ENCODE measurements around the gene RMRP.

The RMRP gene

GRCh38 chr9:35658137-35658967 is 533 bp upstream of the RMRP start, which contains the start of gene CCDC107:
Gene CCDC107, plus strand, starts transcription at chr9:35658292. Its CDS starts 88 bp downstream, at chr9:35658380.
- peak; percentile 41 for TF ChIP-seq CTCF (IDR thresholded peaks at IDR 0.05)
- peak within 1 kb of the TSS; percentile 86 to 87 for H3K4me3 ChIP-seq (ENCODE audit: low read depth in 1 of 2, low read length in 1 of 2)
- no peaks in the 10 kb centered on the region for H3K9me3 ChIP-seq
- peak within 1 kb of the TSS; percentile 87 for H3K27ac ChIP-seq
- no peaks in the 10 kb centered on the region for H3K36me3 ChIP-seq
- H3K27me3 ChIP-seq: no peaks in the 10 kb centered on the region
- peaks cover 26 to 29% of the 10 kb centered on the region in 2 experiments for H3K4me1 ChIP-seq (ENCODE audit: control insufficient read depth in 1 of 2, insufficient read depth in 1 of 2, low read depth in 1 of 2, low read length in 1 of 2)

GRCh38 chr9:35656831-35657545 is 831 bp downstream of the RMRP start:
- peak overlapping the region; percentile 87 for H3K27ac ChIP-seq
- peak overlapping the region; percentile 86 to 87 for H3K4me3 ChIP-seq (ENCODE audit: low read depth in 1 of 2, low read length in 1 of 2)
- H3K9me3 ChIP-seq: no peaks in the 10 kb centered on the region
- H3K36me3 ChIP-seq: no peaks in the 10 kb centered on the region
- no peaks in the 10 kb centered on the region for H3K27me3 ChIP-seq
- peaks cover 26 to 29% of the 10 kb centered on the region in 2 experiments for H3K4me1 ChIP-seq (ENCODE audit: control insufficient read depth in 1 of 2, insufficient read depth in 1 of 2, low read depth in 1 of 2, low read length in 1 of 2)
- TF ChIP-seq CTCF (IDR thresholded peaks at IDR 0.05): no peak

- no peaks in the 10 kb centered on the region for H3K27me3 ChIP-seq
- H3K36me3 ChIP-seq: no peaks in the 10 kb centered on the region
- no peaks in the 10 kb centered on the region for H3K9me3 ChIP-seq
- no peak for TF ChIP-seq CTCF (IDR thresholded peaks at IDR 0.05)
- peaks cover 26 to 29% of the 10 kb centered on the region in 2 experiments for H3K4me1 ChIP-seq (ENCODE audit: control insufficient read depth in 1 of 2, insufficient read depth in 1 of 2, low read depth in 1 of 2, low read length in 1 of 2)
- no peak overlapping the region for H3K4me3 ChIP-seq (ENCODE audit: low read depth in 1 of 2, low read length in 1 of 2)
- H3K27ac ChIP-seq: no peak overlapping the region
Observed at GRCh38 chr9:35656348-35656747, 1.5 kb downstream of the RMRP start.

GRCh38 chr9:35653611-35654010 is 4.2 kb downstream of the RMRP start:
- Histone ChIP-seq H3K27ac (no peak overlapping the region), H3K36me3 (no peaks in the 10 kb centered on the region), H3K27me3 (no peaks in the 10 kb centered on the region), H3K4me1 (ENCODE audit: control insufficient read depth in 1 of 2, insufficient read depth in 1 of 2, low read depth in 1 of 2, low read length in 1 of 2) (peaks cover 19 to 21% of the 10 kb centered on the region in 2 experiments), H3K9me3 (no peaks in the 10 kb centered on the region), H3K4me3 (ENCODE audit: low read depth in 1 of 2, low read length in 1 of 2) (no peak overlapping the region)
- no peak for TF ChIP-seq CTCF (IDR thresholded peaks at IDR 0.05)

- no peaks in the 10 kb centered on the region for H3K9me3 ChIP-seq
- peaks cover 15% of the 10 kb centered on the region in 2 experiments for H3K4me1 ChIP-seq (ENCODE audit: control insufficient read depth in 1 of 2, insufficient read depth in 1 of 2, low read depth in 1 of 2, low read length in 1 of 2)
Observed at GRCh38 chr9:35652829-35653209, 5.0 kb downstream of the RMRP start.

More at GRCh38 chr9:35652829-35653209, 5.0 kb downstream of the RMRP start:
- no peak for TF ChIP-seq CTCF (IDR thresholded peaks at IDR 0.05)
- Histone ChIP-seq H3K36me3 (no peaks in the 10 kb centered on the region), H3K27ac (no peak overlapping the region), H3K27me3 (no peaks in the 10 kb centered on the region), H3K4me3 (ENCODE audit: low read depth in 1 of 2, low read length in 1 of 2) (no peak overlapping the region)

Measured in neutrophil (primary cell).